Psoas muscle (tissue), 8 donors: ENCODE measurements around the gene ZNF586. TPM values are rescaled to one million over a fixed set of nuclear protein-coding genes. Genes with fewer than 3 reads are reported as not detected.
"Not testable (repeated sequence)": the region's sequence is repeated elsewhere in the genome, so short reads cannot be mapped to it uniquely, and the experiment has no call there.

Experiments used
- ATAC-seq, 4 donors: fragments of 200-7000 bp; cut with Tn5 transposase; one replicate each; pipeline ENCODE4 v1.9.1; 2020; ENCODE audit warnings: moderate library complexity in 3 of 4, mild to moderate bottlenecking in 2 of 4
- DNase-seq, 2 donors: peaks; one replicate each; pipeline ENCODE4 v3.0.0-alpha.2; 2020
- H3K27ac ChIP-seq: fragments of 200-600 bp; one replicate; pipeline ENCODE4 v1.8.0; 2022
- H3K27me3 ChIP-seq, 3 donors: fragments of 200-600 bp in 1 of 3; one replicate each; pipeline versions ENCODE4 v1.6.1 to v1.8.0; 2013 to 2022; ENCODE audit warnings: low read length in 2 of 3, mild to moderate bottlenecking in 2 of 3, moderate library complexity in 1 of 3; ENCODE audit not compliant: insufficient read depth in 3 of 3
- H3K36me3 ChIP-seq, 2 donors: fragments of 200-600 bp in 1 of 2; one replicate each; pipeline versions ENCODE4 v1.6.1 to v1.8.0; 2013 to 2022; ENCODE audit warnings: low read depth in 1 of 2, mild to moderate bottlenecking in 1 of 2, moderate library complexity in 1 of 2; ENCODE audit not compliant: insufficient read depth in 1 of 2
- H3K4me1 ChIP-seq: fragments of 200-600 bp; one replicate; pipeline ENCODE4 v1.8.0; 2022
- H3K4me3 ChIP-seq: fragments of 200-600 bp; one replicate; pipeline ENCODE4 v1.8.0; 2022; ENCODE audit warnings: mild to moderate bottlenecking
- H3K9me3 ChIP-seq: fragments of 200-600 bp; one replicate; pipeline ENCODE4 v1.8.0; 2022
- CTCF ChIP-seq: fragments of 200-600 bp; IDR thresholded peaks from one replicate; pipeline ENCODE4 v1.8.0; 2022; ENCODE audit warnings: antibody characterized with exemption
- WGBS, 3 donors: extraction: QIAGEN DNeasy Blood & Tissue Kit; methylation state at CpG; one replicate each; pipeline versions ENCODE4 v1.1.6 to v1.1.7; 2013; 5-methylcytosine and 5-hydroxymethylcytosine counted together
- intact Hi-C, 2 donors: fragments of 100-400 bp; cut with DNase I; formaldehyde crosslinking; loops; one replicate each; pipeline versions ENCODE4 v1.11.0 to v1.14.2; 2022
- polyA plus RNA-seq, 3 donors: library from polyadenylated mRNA; stranded (reverse); fragments of 200-250 nt; gene quantifications; one replicate each; pipeline ENCODE4 v1.2.3, GENCODE V29; 2013
- total RNA-seq, 4 donors: library from RNA; stranded (reverse); fragmentation: NEBNext Ultra II Directional in 2 of 4; extraction: Animal tissue kit (Norgen Biotek cat#: 25700) in 2 of 4; gene quantifications; one replicate each; pipeline versions ENCODE4 v1.2.1 to v1.2.4, GENCODE V29; 2021 to 2023
- donor health status: healthy with polysubstance abuse.
- donor health status: DM: no; HTN: no; CAD: no; lungs with moderate emphysema.
- donor health status: Bipolar disorder and iron deficiency.
- donor health status: healthy.
- donor health status: DM: yes; HTN: yes; CAD: no.
- donor health status: DM: no; HTN: no; CAD: no.
- donor health status: DM: no; HTN: no; CAD: no.
- donor health status: DM: yes; HTN: yes; CAD: no.

ZNF586 gene
- total and polyA plus RNA-seq, 7 donors = 7.1 to 14.1 (median 10.9) TPM

DNA sequence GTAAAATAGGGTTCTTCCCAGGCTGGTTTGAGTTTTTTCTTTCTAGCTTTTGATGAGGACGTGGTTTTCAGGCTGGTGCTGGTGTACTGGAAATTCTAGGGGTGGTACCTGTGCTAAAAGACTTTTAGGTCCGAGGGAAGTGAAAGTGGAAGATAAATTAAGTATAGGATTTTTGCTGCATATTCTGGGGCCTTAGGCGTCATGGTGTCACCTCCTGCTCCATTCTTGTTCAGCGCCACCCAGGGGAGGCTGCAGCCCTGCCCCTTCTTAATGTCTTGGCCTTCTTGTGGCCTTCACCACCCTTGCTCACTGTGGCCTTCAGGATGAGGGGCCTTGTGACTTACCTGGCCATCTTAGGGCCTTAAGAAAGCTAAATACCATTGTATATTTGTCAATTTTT, 32.8 kb downstream of the ZNF586 start:
- Histone ChIP-seq H3K36me3 (peaks cover 0 to 14% of the 10 kb centered on the region in 2 donors), H3K4me1 (peaks cover 13% of the 10 kb centered on the region), H3K27me3 (no peaks in the 10 kb centered on the region), H3K4me3 (no peak overlapping the region), H3K9me3 (no peaks in the 10 kb centered on the region), H3K27ac (no peak overlapping the region)
- WGBS, 3 donors = 92 to 97% (median 94%) methylated on average over 4 of the region's 4 CpGs
- no peak for TF ChIP-seq CTCF
- intact Hi-C loops = no loop called here
- DNase-seq = no peak
- no peak for ATAC-seq

- ATAC-seq (no peak), DNase-seq (no peak)
- peak overlapping the region; percentile 64 for H3K4me3 ChIP-seq
- H3K27ac ChIP-seq = peak overlapping the region; percentile 42
- peaks cover 2 to 24% of the 10 kb centered on the region in 2 donors for H3K36me3 ChIP-seq
- TF ChIP-seq CTCF = no peak
- peaks cover 13% of the 10 kb centered on the region for H3K4me1 ChIP-seq
- intact Hi-C loops = no loop called here
- WGBS, 3 donors = 22 to 40% (median 33%) methylated on average over 6 of the region's 6 CpGs
- H3K9me3 ChIP-seq = no peaks in the 10 kb centered on the region
- H3K27me3 ChIP-seq = no peaks in the 10 kb centered on the region
Measured at GRCh38 chr19:57803265-57803593, 33.8 kb downstream of the ZNF586 start.

- intact Hi-C loops = no loop called here
- peak overlapping the region; percentile 42 for H3K27ac ChIP-seq
- H3K36me3 ChIP-seq = peaks cover 5 to 28% of the 10 kb centered on the region in 2 donors
- H3K4me3 ChIP-seq = peak overlapping the region; percentile 64
- TF ChIP-seq CTCF = no peak
- DNase-seq = no peak
- H3K4me1 ChIP-seq = peaks cover 13% of the 10 kb centered on the region
- peak in 2 of 4 donors; percentile 29 to 46 for ATAC-seq
- WGBS, 3 donors = 11 to 18% (median 16%) methylated on average over 19 of the region's 19 CpGs
- no peaks in the 10 kb centered on the region for H3K27me3 ChIP-seq
- H3K9me3 ChIP-seq = no peaks in the 10 kb centered on the region
Measured at GRCh38 chr19:57803594-57804325, 34.3 kb downstream of the ZNF586 start.

DNA sequence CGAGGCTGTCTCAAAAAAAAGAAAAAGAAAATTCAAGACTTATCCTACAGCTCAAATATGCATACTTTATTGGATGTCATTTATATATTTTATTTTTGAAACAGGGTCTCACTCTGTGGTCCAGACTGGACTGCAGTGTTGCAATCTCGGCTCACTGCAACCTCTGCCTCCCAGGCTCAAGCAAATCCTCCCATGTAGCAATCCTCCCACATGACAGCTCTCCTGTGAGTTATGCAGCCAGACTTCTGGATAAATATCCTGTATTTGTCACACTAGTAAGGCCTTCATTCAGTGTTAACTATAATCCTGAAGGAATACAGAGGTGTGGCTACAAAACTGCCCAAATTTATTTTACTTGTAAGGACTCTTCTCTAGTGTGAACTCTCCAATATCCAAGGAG, 38.1 kb downstream of the ZNF586 start:
- H3K4me3 ChIP-seq = no peak overlapping the region
- H3K4me1 ChIP-seq = peaks cover 11% of the 10 kb centered on the region
- WGBS, 3 donors = 88 to 98% (median 93%) methylated on average over 2 of the region's 2 CpGs
- peaks cover 5 to 62% of the 10 kb centered on the region in 2 donors for H3K36me3 ChIP-seq
- H3K9me3 ChIP-seq = no peaks in the 10 kb centered on the region
- H3K27me3 ChIP-seq = no peaks in the 10 kb centered on the region
- ATAC-seq = peak in 1 of 4 donors; percentile 29
- intact Hi-C loops = no loop called here
- no peak overlapping the region for H3K27ac ChIP-seq
- TF ChIP-seq CTCF = no peak
- no peak for DNase-seq

- DNase-seq, H3K9me3 ChIP-seq, intact Hi-C loops, H3K27me3 ChIP-seq, H3K27ac ChIP-seq, ATAC-seq, H3K4me3 ChIP-seq: not testable (repeated sequence)
- peaks cover 5 to 61% of the 10 kb centered on the region in 2 donors for H3K36me3 ChIP-seq
- peaks cover 19% of the 10 kb centered on the region for H3K4me1 ChIP-seq
- 80 to 84% (median 82%) methylated on average over 17 of the region's 17 CpGs for WGBS, 3 donors
Measured at GRCh38 chr19:57810410-57811295, 41.2 kb downstream of the ZNF586 start.
